ENCODE results near the gene ARG2. TPM values are rescaled to one million over a fixed set of nuclear protein-coding genes. Genes with fewer than 3 reads are reported as not detected.

The ARG2 gene
- total RNA-seq, 4 donors from 2014 or later = 76.1 to 160 (median 95.0) TPM

GRCh38 chr14:67697006-67697405, 77.3 kb downstream of the ARG2 start:
- no peak for DNase-seq
- TF ChIP-seq CTCF (IDR thresholded peaks at IDR 0.05) = no peak
- no peak for TF ChIP-seq POLR2A (IDR thresholded peaks at IDR 0.05)
- Histone ChIP-seq H3K4me1 (peaks cover 5 to 7% of the 10 kb centered on the region in 2 donors), H3K36me3 (no peaks in the 10 kb centered on the region), H3K27me3 (no peaks in the 10 kb centered on the region), H3K4me3 (replicated peaks in 1 of 3) (no peak overlapping the region), H3K9me3 (no peaks in the 10 kb centered on the region), H3K27ac (no peak overlapping the region)
- WGBS, 2 donors = 78 to 94% methylated on average over 4 of the region's 4 CpGs
- intact Hi-C loops (cut with DNase I) = no loop called here

GRCh38 chr14:67698179-67698578, 78.5 kb downstream of the ARG2 start:
- Histone ChIP-seq H3K4me1 (peaks cover 4 to 5% of the 10 kb centered on the region in 2 donors), H3K9me3 (no peaks in the 10 kb centered on the region), H3K4me3 (replicated peaks in 1 of 3) (no peak overlapping the region), H3K27me3 (no peaks in the 10 kb centered on the region), H3K27ac (no peak overlapping the region), H3K36me3 (no peaks in the 10 kb centered on the region)
- WGBS, 2 donors = 79 to 90% methylated on average over 1 of the region's 1 CpG
- no peak for DNase-seq
- TF ChIP-seq CTCF (IDR thresholded peaks at IDR 0.05) (no peak), POLR2A (IDR thresholded peaks at IDR 0.05) (no peak)
- intact Hi-C loops (cut with DNase I) = no loop called here

Small RNAs within 50 kb of the gene (small RNA-seq; reads per million reads assigned to genes)
- gene AL132640.3 (not detected), gene RF00019 (not detected), gene RNA5SP386 (not detected)

Other genes starting within 250 kb of the ARG2 start
- 10 to 100 TPM; 22.0 to 75.2 (median 58.6) TPM for gene PLEK2, start 207.8 kb upstream of the ARG2 start, total RNA-seq
- gene TMEM229B, start 131.2 kb upstream of the ARG2 start, total RNA-seq = 10 to 100 TPM; 27.3 to 63.5 (median 35.0) TPM
- gene PLEKHH1, start 86.6 kb upstream of the ARG2 start, total RNA-seq = 100 to 1,000 TPM; 225 to 336 (median 241) TPM
- gene PIGH, start 19.7 kb upstream of the ARG2 start, total RNA-seq = 100 to 1,000 TPM in 1 of 4 donors, 10 to 100 TPM in 3; 43.0 to 103 (median 63.1) TPM
- 100 to 1,000 TPM in 2 of 4 donors, 10 to 100 TPM in 2; 82.0 to 178 (median 99.8) TPM for gene VTI1B, start 54.7 kb downstream of the ARG2 start, total RNA-seq
- 100 to 1,000 TPM in 3 of 4 donors, 10 to 100 TPM in 1; 72.2 to 158 (median 112) TPM for gene RDH11, start 75.8 kb downstream of the ARG2 start, total RNA-seq
- gene RDH12, start 82.0 kb downstream of the ARG2 start, total RNA-seq = 1 to 10 TPM in 1 of 4 donors, under 1 TPM in 2, not detected in 1; 0.22 to 2.9 (median 0.92) TPM
- 10 to 100 TPM; 21.5 to 49.7 (median 37.1) TPM for gene ZFYVE26, start 196.7 kb downstream of the ARG2 start, total RNA-seq
- gene RAD51B, start 199.9 kb downstream of the ARG2 start, total RNA-seq = 10 to 100 TPM; 14.0 to 16.4 (median 14.8) TPM